Mammary epithelial cell (primary cell): ENCODE data around the gene MIPEP.

Source experiments
- EZH2 ChIP-seq: IDR thresholded peaks from 2 replicates; pipeline ENCODE4 v1.6.1; 2012; ENCODE audit warnings: low read length, inconsistent platforms, borderline replicate concordance
- TF ChIP-seq, protein P1 (sequence below), 2 donors: IDR thresholded peaks in 1 of 2; conservative IDR thresholded peaks in 1 of 2; 2 replicates each; pipeline ENCODE4 v1.5.1; 2011 to 2012; ENCODE audit warnings: inconsistent platforms in 2 of 2, low read length in 2 of 2, mild to moderate bottlenecking in 2 of 2, control low read depth in 1 of 2, low read depth in 1 of 2; ENCODE audit not compliant: insufficient read depth in 1 of 2; ENCODE audit errors: extremely low read depth in 1 of 2

DNA sequence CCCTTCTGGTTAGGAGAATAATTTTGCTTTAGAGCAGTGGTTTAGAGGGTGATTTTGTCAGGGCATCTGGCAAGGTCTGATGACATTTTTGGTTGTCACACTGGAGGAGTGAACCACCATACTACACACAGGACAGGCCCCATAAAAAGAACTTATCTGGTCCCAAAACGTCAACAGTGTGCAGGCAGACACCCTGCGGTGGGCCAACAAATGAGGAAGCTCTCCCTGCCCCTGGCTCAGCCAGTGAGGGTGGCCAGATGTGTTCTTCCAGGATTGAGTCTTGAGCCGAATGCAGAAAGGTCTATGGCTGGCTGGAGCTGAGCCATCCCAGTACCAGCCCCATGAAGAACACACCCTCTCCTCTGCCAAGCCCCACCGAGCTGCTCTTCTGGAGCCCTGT lies 149.2 kb downstream of the MIPEP start:
- TF ChIP-seq, protein P1, sequence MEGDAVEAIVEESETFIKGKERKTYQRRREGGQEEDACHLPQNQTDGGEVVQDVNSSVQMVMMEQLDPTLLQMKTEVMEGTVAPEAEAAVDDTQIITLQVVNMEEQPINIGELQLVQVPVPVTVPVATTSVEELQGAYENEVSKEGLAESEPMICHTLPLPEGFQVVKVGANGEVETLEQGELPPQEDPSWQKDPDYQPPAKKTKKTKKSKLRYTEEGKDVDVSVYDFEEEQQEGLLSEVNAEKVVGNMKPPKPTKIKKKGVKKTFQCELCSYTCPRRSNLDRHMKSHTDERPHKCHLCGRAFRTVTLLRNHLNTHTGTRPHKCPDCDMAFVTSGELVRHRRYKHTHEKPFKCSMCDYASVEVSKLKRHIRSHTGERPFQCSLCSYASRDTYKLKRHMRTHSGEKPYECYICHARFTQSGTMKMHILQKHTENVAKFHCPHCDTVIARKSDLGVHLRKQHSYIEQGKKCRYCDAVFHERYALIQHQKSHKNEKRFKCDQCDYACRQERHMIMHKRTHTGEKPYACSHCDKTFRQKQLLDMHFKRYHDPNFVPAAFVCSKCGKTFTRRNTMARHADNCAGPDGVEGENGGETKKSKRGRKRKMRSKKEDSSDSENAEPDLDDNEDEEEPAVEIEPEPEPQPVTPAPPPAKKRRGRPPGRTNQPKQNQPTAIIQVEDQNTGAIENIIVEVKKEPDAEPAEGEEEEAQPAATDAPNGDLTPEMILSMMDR (conservative IDR thresholded peaks at IDR 0.05 in 1 of 2, IDR thresholded peaks at IDR 0.05 in 1 of 2; ENCODE audit: extremely low read depth in 1 of 2, insufficient read depth in 1 of 2, low read depth in 1 of 2, low read length in 2 of 2), result no peak
- TF ChIP-seq EZH2, result no peak
